ENCODE results near the gene SRP68. TPM values are rescaled to one million over a fixed set of nuclear protein-coding genes. Genes with fewer than 3 reads are reported as not detected.

Gene SRP68
- total and polyA plus RNA-seq, 2 of the 8 experiments (the other 6 are each of a cell fraction or from before 2014, with no cell fraction given): 57.7 to 83.5 TPM

GRCh38 chr17:76074390-76075363, 2.4 kb upstream of the SRP68 start, which contains the start of gene GALR2 (continued):
- no peak for TF ChIP-seq CHD2 (IDR thresholded peaks at IDR 0.05; ENCODE audit: low read length)
- 0 out of 2 replicates have a peak, but pooled peaks have one; percentile 6 for TF ChIP-seq PHF8 (conservative IDR thresholded peaks at IDR 0.05; ENCODE audit: low read depth, low read length)
- TF ChIP-seq BCL11A (IDR thresholded peaks at IDR 0.05; ENCODE audit: low read depth in 2 of 2, low read length in 2 of 2): no peak
- no peak for TF ChIP-seq SAP30 (IDR thresholded peaks at IDR 0.05; ENCODE audit: insufficient read depth, insufficient replicate concordance, low read length)
- TF ChIP-seq CBX5 (IDR thresholded peaks at IDR 0.05; ENCODE audit: low read depth, low read length): no peak
- TF ChIP-seq NRF1 (IDR thresholded peaks at IDR 0.05; ENCODE audit: low read depth, low read length): no peak
- TF ChIP-seq RAD21 (IDR thresholded peaks at IDR 0.05 in 1 of 2, conservative IDR thresholded peaks at IDR 0.05 in 1 of 2; ENCODE audit: low read depth in 2 of 2, low read length in 2 of 2): no peak
- TF ChIP-seq POU5F1 (IDR thresholded peaks at IDR 0.05; ENCODE audit: low read depth, low read length): no peak
- TF ChIP-seq, protein P1, sequence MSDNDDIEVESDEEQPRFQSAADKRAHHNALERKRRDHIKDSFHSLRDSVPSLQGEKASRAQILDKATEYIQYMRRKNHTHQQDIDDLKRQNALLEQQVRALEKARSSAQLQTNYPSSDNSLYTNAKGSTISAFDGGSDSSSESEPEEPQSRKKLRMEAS (IDR thresholded peaks at IDR 0.05): no peak; the same call in 1 of the 2 replicates
- no peak for TF ChIP-seq ASH2L (IDR thresholded peaks at IDR 0.05; ENCODE audit: low read length)
- TF ChIP-seq, protein P2, sequence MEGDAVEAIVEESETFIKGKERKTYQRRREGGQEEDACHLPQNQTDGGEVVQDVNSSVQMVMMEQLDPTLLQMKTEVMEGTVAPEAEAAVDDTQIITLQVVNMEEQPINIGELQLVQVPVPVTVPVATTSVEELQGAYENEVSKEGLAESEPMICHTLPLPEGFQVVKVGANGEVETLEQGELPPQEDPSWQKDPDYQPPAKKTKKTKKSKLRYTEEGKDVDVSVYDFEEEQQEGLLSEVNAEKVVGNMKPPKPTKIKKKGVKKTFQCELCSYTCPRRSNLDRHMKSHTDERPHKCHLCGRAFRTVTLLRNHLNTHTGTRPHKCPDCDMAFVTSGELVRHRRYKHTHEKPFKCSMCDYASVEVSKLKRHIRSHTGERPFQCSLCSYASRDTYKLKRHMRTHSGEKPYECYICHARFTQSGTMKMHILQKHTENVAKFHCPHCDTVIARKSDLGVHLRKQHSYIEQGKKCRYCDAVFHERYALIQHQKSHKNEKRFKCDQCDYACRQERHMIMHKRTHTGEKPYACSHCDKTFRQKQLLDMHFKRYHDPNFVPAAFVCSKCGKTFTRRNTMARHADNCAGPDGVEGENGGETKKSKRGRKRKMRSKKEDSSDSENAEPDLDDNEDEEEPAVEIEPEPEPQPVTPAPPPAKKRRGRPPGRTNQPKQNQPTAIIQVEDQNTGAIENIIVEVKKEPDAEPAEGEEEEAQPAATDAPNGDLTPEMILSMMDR (IDR thresholded peaks at IDR 0.05; ENCODE audit: control extremely low read depth in 1 of 3, insufficient read depth in 1 of 3, low read depth in 1 of 3, low read length in 3 of 3): no peak
- peak; percentile 88 for TF ChIP-seq EZH2 (IDR thresholded peaks at IDR 0.05; ENCODE audit: low read depth, low read length, severe bottlenecking)
- peak; percentile 73 for TF ChIP-seq KDM4A (IDR thresholded peaks at IDR 0.05; ENCODE audit: low read depth, low read length, severe bottlenecking)
- TF ChIP-seq CHD1 (IDR thresholded peaks at IDR 0.05; ENCODE audit: low read depth, low read length): no peak
- TF ChIP-seq FOSL1 (IDR thresholded peaks at IDR 0.05; ENCODE audit: insufficient read depth, low read depth, low read length): no peak
- peak; percentile 51 for TF ChIP-seq SUZ12 (IDR thresholded peaks at IDR 0.05; ENCODE audit: low read length)
- no peak for TF ChIP-seq EP300 (IDR thresholded peaks at IDR 0.05; ENCODE audit: borderline replicate concordance in 1 of 2, low read depth in 2 of 2, low read length in 2 of 2)
- TF ChIP-seq EGR1 (IDR thresholded peaks at IDR 0.05; ENCODE audit: borderline replicate concordance, low read depth, low read length): no peak
- no peak for TF ChIP-seq TCF12 (IDR thresholded peaks at IDR 0.05; ENCODE audit: low read depth, low read length)
- TF ChIP-seq MAFK (IDR thresholded peaks at IDR 0.05; ENCODE audit: low read depth, low read length): no peak

Data from H1 (cell line).